Ishikawa (cell line): ENCODE data around the gene SLC6A18.

ENCODE experiments used
- EGR1 ChIP-seq: IDR thresholded peaks from 2 replicates; pipeline ENCODE4 v1.6.1; 2012
- EP300 ChIP-seq: IDR thresholded peaks from 2 replicates; pipeline ENCODE4 v1.6.1; 2012; ENCODE audit warnings: borderline replicate concordance
- FOXM1 ChIP-seq: IDR thresholded peaks from 2 replicates; pipeline ENCODE4 v1.6.1; 2012; ENCODE audit warnings: low read depth, borderline replicate concordance
- MAX ChIP-seq: IDR thresholded peaks from 2 replicates; pipeline ENCODE4 v1.6.1; 2012
- NFIC ChIP-seq: IDR thresholded peaks from 2 replicates; pipeline ENCODE4 v1.6.1; 2012
- RAD21 ChIP-seq: IDR thresholded peaks from 2 replicates; pipeline ENCODE4 v1.6.1; 2012; ENCODE audit warnings: low read depth
- TAF1 ChIP-seq: IDR thresholded peaks from 2 replicates; pipeline ENCODE4 v1.6.1; 2012; ENCODE audit warnings: low read depth, mild to moderate bottlenecking
- TCF12 ChIP-seq: IDR thresholded peaks from 2 replicates; pipeline ENCODE4 v1.6.1; 2012; ENCODE audit warnings: low read depth
- TEAD4 ChIP-seq: IDR thresholded peaks from 2 replicates; pipeline ENCODE4 v1.6.1; 2012
- USF1 ChIP-seq: IDR thresholded peaks from 2 replicates; pipeline ENCODE4 v1.6.1; 2012
- YY1 ChIP-seq: IDR thresholded peaks from 2 replicates; pipeline ENCODE4 v1.6.1; 2012; ENCODE audit warnings: low read depth
- ZBTB7A ChIP-seq: IDR thresholded peaks from 2 replicates; pipeline ENCODE4 v1.6.1; 2012; ENCODE audit warnings: low read depth
- TF ChIP-seq, protein P1 (sequence below): IDR thresholded peaks from 2 replicates; pipeline ENCODE4 v1.6.1; 2012; ENCODE audit warnings: low read depth, mild to moderate bottlenecking

- no peak for TF ChIP-seq TAF1
- TF ChIP-seq RAD21 = no peak
- no peak for TF ChIP-seq EP300
- TF ChIP-seq YY1 = no peak
- no peak for TF ChIP-seq USF1
- TF ChIP-seq, protein P1, sequence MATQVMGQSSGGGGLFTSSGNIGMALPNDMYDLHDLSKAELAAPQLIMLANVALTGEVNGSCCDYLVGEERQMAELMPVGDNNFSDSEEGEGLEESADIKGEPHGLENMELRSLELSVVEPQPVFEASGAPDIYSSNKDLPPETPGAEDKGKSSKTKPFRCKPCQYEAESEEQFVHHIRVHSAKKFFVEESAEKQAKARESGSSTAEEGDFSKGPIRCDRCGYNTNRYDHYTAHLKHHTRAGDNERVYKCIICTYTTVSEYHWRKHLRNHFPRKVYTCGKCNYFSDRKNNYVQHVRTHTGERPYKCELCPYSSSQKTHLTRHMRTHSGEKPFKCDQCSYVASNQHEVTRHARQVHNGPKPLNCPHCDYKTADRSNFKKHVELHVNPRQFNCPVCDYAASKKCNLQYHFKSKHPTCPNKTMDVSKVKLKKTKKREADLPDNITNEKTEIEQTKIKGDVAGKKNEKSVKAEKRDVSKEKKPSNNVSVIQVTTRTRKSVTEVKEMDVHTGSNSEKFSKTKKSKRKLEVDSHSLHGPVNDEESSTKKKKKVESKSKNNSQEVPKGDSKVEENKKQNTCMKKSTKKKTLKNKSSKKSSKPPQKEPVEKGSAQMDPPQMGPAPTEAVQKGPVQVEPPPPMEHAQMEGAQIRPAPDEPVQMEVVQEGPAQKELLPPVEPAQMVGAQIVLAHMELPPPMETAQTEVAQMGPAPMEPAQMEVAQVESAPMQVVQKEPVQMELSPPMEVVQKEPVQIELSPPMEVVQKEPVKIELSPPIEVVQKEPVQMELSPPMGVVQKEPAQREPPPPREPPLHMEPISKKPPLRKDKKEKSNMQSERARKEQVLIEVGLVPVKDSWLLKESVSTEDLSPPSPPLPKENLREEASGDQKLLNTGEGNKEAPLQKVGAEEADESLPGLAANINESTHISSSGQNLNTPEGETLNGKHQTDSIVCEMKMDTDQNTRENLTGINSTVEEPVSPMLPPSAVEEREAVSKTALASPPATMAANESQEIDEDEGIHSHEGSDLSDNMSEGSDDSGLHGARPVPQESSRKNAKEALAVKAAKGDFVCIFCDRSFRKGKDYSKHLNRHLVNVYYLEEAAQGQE = no peak
- TF ChIP-seq ZBTB7A = no peak
- TF ChIP-seq TCF12 = no peak
- no peak for TF ChIP-seq NFIC
- no peak for TF ChIP-seq EGR1
- no peak for TF ChIP-seq TEAD4
- no peak for TF ChIP-seq MAX
- TF ChIP-seq FOXM1 = no peak
These were observed 5.4 kb downstream of the SLC6A18 start for GRCh38 chr5:1230551-1230950.
